Activated CD8-positive, alpha-beta T cell treated with anti-CD3 and anti-CD28 coated beads for 36 hours (primary cell): Measurements from ENCODE around the gene TRABD2A. TPM values are rescaled to one million over a fixed set of nuclear protein-coding genes. Genes with fewer than 3 reads are reported as not detected.

Source experiments
- ATAC-seq: fragments of 200-7000 bp; cut with Tn5 transposase; one replicate; pipeline ENCODE4 v1.10.0; 2021; ENCODE audit warnings: mild to moderate bottlenecking, moderate library complexity
- CTCF ChIA-PET: fragments of 350-600 bp; sonication (Branson Sonifier 250); formaldehyde crosslinking; loops from one replicate; lab custom pipeline; 2021; ENCODE audit warnings: antibody characterized with exemption; lab: Charles Lee
- POLR2A ChIA-PET: fragments of 350-600 bp; sonication (Branson Sonifier 250); formaldehyde crosslinking; loops from one replicate; lab custom pipeline; 2021; ENCODE audit warnings: antibody characterized with exemption; lab: Charles Lee
- DNase-seq: peaks from one replicate; pipeline ENCODE4 v3.0.0-alpha.2; 2020
- H3K27ac Mint-ChIP-seq: one replicate; pipeline ENCODE4 v1.8.0; 2021; ENCODE audit warnings: mild to moderate bottlenecking, mixed read lengths
- H3K27me3 Mint-ChIP-seq: one replicate; pipeline ENCODE4 v1.8.0; 2021; ENCODE audit warnings: mixed read lengths
- H3K36me3 Mint-ChIP-seq: one replicate; pipeline ENCODE4 v1.8.0; 2021; ENCODE audit warnings: low read depth, mixed read lengths
- H3K4me1 Mint-ChIP-seq: one replicate; pipeline ENCODE4 v1.8.0; 2021; ENCODE audit warnings: low read depth, mixed read lengths
- H3K4me3 Mint-ChIP-seq: one replicate; pipeline ENCODE4 v1.8.0; 2021; ENCODE audit warnings: mild to moderate bottlenecking, moderate library complexity, mixed read lengths
- H3K9me3 Mint-ChIP-seq: one replicate; pipeline ENCODE4 v1.8.0; 2021; ENCODE audit warnings: mixed read lengths
- intact Hi-C: fragments of 100-400 bp; cut with micrococcal nuclease; formaldehyde crosslinking; loops from one replicate; pipeline ENCODE4 v1.10.0; 2022
- total RNA-seq, 2 experiments: library from RNA; stranded (reverse); gene quantifications; one replicate each; pipeline ENCODE4 v1.2.3, GENCODE V29; 2021
- TF ChIP-seq, protein P1 (sequence below): fragments of 200-600 bp; IDR thresholded peaks from one replicate; pipeline ENCODE4 v1.8.0; 2022; ENCODE audit warnings: antibody characterized with exemption, mild to moderate bottlenecking

Gene TRABD2A
- total RNA-seq, 2 experiments from 2014 or later = 56.3 to 56.4 TPM

DNA sequence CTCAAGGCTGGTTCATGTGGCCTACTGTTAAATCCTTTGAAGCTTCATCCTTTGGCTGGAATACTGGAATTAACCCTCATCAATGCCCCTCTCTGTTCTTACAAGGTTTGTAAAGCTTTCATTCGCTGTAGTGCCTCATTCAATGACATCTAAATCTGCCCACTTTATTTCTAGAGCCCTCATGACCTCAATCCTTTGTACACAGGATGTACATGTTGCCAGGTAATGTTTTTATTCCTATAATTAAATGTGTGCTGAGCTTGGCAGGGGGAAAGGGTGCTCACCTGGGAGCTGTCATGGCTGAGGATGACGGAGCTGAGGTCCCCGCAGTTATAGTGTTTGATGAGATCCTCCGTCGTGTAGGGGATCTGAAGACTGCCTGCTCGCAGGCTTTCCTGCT lies 39.3 kb downstream of the TRABD2A start:
- CTCF ChIA-PET = interaction anchor here (0.8 to 4.6 kb wide), 5 partner anchors 8 to 96 kb away, joined by 3 to 14 read pairs (median 6); no protein-coding TSS in a partner anchor
- H3K9me3 Mint-ChIP-seq = peaks cover 5% of the 10 kb centered on the region
- no peaks in the 10 kb centered on the region for H3K27me3 Mint-ChIP-seq
- TF ChIP-seq, protein P1, sequence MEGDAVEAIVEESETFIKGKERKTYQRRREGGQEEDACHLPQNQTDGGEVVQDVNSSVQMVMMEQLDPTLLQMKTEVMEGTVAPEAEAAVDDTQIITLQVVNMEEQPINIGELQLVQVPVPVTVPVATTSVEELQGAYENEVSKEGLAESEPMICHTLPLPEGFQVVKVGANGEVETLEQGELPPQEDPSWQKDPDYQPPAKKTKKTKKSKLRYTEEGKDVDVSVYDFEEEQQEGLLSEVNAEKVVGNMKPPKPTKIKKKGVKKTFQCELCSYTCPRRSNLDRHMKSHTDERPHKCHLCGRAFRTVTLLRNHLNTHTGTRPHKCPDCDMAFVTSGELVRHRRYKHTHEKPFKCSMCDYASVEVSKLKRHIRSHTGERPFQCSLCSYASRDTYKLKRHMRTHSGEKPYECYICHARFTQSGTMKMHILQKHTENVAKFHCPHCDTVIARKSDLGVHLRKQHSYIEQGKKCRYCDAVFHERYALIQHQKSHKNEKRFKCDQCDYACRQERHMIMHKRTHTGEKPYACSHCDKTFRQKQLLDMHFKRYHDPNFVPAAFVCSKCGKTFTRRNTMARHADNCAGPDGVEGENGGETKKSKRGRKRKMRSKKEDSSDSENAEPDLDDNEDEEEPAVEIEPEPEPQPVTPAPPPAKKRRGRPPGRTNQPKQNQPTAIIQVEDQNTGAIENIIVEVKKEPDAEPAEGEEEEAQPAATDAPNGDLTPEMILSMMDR = no peak
- H3K27ac Mint-ChIP-seq = peak overlapping the region; percentile 75
- peak; percentile 5 for ATAC-seq
- H3K4me1 Mint-ChIP-seq = peaks cover 84% of the 10 kb centered on the region
- POLR2A ChIA-PET = interaction anchor here (0.9 to 2.6 kb wide), 5 partner anchors 9 to 84 kb away, joined by 3 to 10 read pairs (median 4); no protein-coding TSS in a partner anchor
- no peak for DNase-seq
- no peak overlapping the region for H3K4me3 Mint-ChIP-seq
- peaks cover 58% of the 10 kb centered on the region for H3K36me3 Mint-ChIP-seq
- intact Hi-C loops = loop anchor here (10.0 kb wide), 1 partner anchor 57 kb away; no protein-coding TSS in a partner anchor

DNA sequence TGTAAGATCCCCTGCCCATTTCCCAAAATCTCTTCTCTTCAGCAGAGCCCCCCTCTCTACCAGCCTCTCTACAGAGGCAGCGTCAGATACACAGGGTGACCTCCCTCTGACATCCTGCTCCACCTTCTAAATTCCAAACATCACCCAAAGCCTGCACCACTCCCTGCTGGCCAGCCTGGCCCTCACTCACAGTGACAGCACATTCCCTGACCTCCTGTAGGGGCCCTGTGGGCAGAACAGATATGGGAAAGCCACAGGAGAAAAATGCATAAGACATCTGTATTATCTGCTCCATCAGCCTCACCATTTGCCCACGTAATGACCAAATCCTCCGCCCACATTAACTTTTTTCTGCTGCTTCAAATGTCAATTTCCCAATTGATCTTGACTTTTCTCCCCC lies 40.6 kb downstream of the TRABD2A start:
- TF ChIP-seq, protein P1 = no peak
- POLR2A ChIA-PET = interaction anchor here (1.5 to 2.6 kb wide), 3 partner anchors 9 to 40 kb away, joined by 3 to 10 read pairs (median 4); no protein-coding TSS in a partner anchor
- Mint-ChIP-seq H3K4me1 (peaks cover 80% of the 10 kb centered on the region), H3K27ac (peak overlapping the region; percentile 75), H3K4me3 (peak overlapping the region; percentile 61), H3K9me3 (peaks cover 13% of the 10 kb centered on the region), H3K36me3 (peaks cover 68% of the 10 kb centered on the region), H3K27me3 (no peaks in the 10 kb centered on the region)
- intact Hi-C loops = loop anchor here (10.0 kb wide), 1 partner anchor 56 kb away; no protein-coding TSS in a partner anchor
- CTCF ChIA-PET = interaction anchor here (1.1 to 4.6 kb wide), 3 partner anchors 8 to 86 kb away, joined by 4 to 14 read pairs (median 13); no protein-coding TSS in a partner anchor
- DNase-seq (no peak), ATAC-seq (peak; percentile 25)

- intact Hi-C loops = loop anchor here (10.0 kb wide), 1 partner anchor 55 kb away; no protein-coding TSS in a partner anchor
- Mint-ChIP-seq H3K27ac (peak overlapping the region; percentile 75), H3K4me3 (peak overlapping the region; percentile 61), H3K4me1 (peaks cover 82% of the 10 kb centered on the region), H3K27me3 (no peaks in the 10 kb centered on the region), H3K36me3 (peaks cover 71% of the 10 kb centered on the region), H3K9me3 (peaks cover 16% of the 10 kb centered on the region)
- ChIA-PET POLR2A (interaction anchor here (0.5 to 1.5 kb wide), 3 partner anchors 9 to 40 kb away, joined by 3 to 4 read pairs (median 3); no protein-coding TSS in a partner anchor), CTCF (interaction anchor here (1.2 to 4.6 kb wide), 2 partner anchors 10 to 42 kb away, joined by 3 to 14 read pairs; no protein-coding TSS in a partner anchor)
- TF ChIP-seq, protein P1 = no peak
- ATAC-seq (no peak), DNase-seq (no peak)
Observed at GRCh38 chr2:84839851-84840250, 41.0 kb downstream of the TRABD2A start.

DNA sequence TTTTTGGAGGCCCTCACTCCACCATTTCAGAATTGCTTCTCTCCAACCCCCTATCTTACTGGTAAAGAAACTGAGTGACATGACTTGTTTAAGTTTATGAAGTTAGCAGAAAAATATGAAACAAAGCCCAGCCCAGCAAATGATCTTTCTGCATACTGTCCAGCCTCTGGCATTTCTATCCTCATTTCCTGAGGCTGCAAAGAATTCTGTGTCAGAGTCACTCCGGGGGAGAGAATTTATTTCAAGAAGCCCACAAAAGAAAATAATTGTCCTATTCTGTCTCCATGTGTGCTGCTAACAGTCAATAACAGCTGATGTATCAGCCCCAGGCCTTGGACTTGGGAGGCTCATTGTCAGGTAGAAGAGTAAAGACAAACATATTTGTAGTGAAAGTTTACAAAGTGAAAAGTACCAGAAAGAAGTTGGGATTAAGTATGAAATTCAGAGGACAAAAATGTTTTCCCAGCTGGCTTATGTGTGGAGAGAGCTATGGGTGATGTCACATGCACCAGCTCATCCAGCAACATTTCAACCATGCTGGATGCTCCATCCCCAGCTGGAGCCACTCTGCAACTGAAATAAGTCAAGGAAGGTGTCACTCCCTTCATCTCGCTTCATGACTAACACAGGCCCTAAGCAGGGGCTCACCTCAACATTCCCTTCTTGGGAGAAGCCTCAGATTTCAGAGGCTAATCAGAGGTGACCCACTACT lies 42.3 kb downstream of the TRABD2A start:
- POLR2A ChIA-PET = interaction anchor here (0.7 to 1.8 kb wide), 4 partner anchors 8 to 43 kb away, joined by 3 to 6 read pairs (median 4); partner anchors contain the start of gene TRABD2A
- intact Hi-C loops = no loop called here
- TF ChIP-seq, protein P1 = no peak
- peak overlapping the region; percentile 7 for H3K27ac Mint-ChIP-seq
- peaks cover 62% of the 10 kb centered on the region for H3K36me3 Mint-ChIP-seq
- no peaks in the 10 kb centered on the region for H3K27me3 Mint-ChIP-seq
- H3K9me3 Mint-ChIP-seq = peaks cover 16% of the 10 kb centered on the region
- ATAC-seq (no peak), DNase-seq (no peak)
- H3K4me3 Mint-ChIP-seq = no peak overlapping the region
- CTCF ChIA-PET = interaction anchor here (1.2 to 4.6 kb wide), 4 partner anchors 7 to 43 kb away, joined by 3 to 14 read pairs (median 4); no protein-coding TSS in a partner anchor
- peaks cover 80% of the 10 kb centered on the region for H3K4me1 Mint-ChIP-seq
